Left lobe of liver (tissue), 2 donors: ENCODE data around the gene TMEM184B. TPM values are rescaled to one million over a fixed set of nuclear protein-coding genes. Genes with fewer than 3 reads are reported as not detected.
A peak's percentile ranks its signal among the peaks of the same experiment; 100 is the strongest.

Source experiments
- ATAC-seq: fragments of 200-7000 bp; cut with Tn5 transposase; one replicate; pipeline ENCODE4 v1.9.1; 2020; ENCODE audit warnings: mild to moderate bottlenecking, moderate library complexity
- DNase-seq: peaks from one replicate; pipeline ENCODE4 v3.0.0-alpha.2; 2020; ENCODE audit warnings: low spot score
- total RNA-seq: library from RNA; stranded (reverse); gene quantifications from one replicate; pipeline ENCODE4 v1.2.1, GENCODE V29; 2021
- donor health status: DM: no; HTN: no; CAD: no; lungs with moderate emphysema.
- donor health status: DM: no; HTN: yes; CAD: no.

TMEM184B gene
- total RNA-seq, 1 donor from 2014 or later: 11.7 TPM

DNA sequence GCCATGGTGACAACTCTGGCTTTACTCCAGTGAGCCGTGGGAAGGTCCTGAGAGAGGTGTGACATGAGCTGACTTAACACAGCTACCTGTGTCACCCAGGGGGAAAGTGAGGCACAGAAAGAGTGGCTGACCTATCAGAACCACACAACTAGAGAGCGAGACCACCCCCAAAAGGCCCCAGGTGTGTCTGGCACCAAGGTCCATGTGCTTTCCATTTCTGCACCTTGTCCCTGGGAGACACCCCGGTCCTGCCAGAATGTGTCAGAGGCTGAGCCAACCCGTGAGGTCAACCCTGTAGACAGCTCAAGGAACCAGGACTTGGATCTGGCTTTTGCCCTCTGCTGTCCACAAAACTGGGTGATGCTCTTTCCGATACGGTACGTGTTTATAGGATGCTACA lies 61.3 kb downstream of the TMEM184B start:
- ATAC-seq: no peak
- DNase-seq: no peak

DNA sequence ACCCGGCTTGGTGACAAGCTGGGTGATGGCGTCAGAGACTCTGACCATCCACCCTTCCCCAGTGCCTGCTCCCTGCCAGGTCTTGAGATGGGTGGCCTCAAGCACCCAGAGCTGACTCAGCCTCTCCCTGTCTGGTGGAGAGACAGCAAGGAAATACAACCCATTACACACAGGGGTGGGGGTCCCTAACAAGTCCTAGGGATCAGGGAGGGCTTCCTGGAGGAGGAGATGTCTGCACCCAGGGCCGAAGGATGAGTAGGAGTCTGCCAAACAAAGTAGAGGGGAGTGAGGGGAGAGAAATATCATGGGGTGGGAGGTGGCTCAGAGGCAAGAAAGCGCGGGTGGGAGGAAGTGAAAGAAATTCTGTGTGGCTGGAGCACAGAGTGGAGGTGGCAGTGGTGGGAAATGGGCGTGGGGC lies 64.2 kb downstream of the TMEM184B start:
- ATAC-seq (no peak), DNase-seq (no peak)

DNA sequence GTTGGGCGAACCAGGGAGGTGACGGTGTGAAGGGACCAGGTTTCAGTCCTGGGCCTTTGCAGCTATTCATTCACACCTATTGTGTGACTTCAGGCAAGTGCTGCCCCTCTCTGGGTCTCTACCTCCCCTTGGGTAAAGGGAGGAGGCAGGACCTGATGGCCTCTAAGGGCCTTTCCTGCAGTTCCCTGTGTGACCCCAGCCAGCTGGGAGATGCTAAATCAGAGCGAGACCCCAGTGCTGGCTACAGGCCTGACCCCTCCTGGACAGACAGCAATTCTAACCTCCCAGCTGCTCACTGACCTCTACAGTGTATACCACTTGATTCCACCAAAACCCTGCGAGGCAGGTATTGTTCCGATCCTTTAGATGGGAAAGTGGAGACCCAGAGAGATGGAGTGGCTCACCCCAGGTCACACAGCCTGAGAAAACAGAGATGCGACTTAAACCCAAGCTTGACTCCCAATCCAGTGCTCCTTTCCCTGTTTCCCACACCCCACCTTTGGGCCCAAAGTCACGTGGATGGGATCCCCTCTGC lies 64.8 kb downstream of the TMEM184B start:
- DNase-seq (no peak), ATAC-seq (no peak)

- no peak for ATAC-seq
- DNase-seq: no peak
Observed at GRCh38 chr22:38205261-38206128, 67.3 kb downstream of the TMEM184B start.

DNA sequence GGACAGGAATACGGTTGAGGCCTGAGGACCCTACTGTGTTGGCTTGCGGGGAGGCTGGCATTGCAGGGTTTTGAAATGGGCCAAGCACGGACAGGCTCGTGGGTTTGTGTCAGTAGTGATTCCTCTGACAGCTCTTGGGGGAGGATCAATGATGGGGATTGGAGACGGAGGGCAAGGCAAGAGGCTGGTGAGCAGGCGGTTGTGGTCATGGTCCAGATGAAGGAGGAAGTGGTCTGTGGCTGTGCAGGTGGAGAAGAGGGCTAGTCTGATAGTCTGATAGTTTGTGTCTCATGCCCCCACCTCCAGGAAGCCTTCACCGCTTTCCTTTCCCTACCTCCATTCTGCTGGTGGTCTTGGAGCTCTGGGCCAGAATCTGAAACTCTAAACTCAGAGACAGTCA lies 68.0 kb downstream of the TMEM184B start:
- ATAC-seq (no peak), DNase-seq (no peak)

DNA sequence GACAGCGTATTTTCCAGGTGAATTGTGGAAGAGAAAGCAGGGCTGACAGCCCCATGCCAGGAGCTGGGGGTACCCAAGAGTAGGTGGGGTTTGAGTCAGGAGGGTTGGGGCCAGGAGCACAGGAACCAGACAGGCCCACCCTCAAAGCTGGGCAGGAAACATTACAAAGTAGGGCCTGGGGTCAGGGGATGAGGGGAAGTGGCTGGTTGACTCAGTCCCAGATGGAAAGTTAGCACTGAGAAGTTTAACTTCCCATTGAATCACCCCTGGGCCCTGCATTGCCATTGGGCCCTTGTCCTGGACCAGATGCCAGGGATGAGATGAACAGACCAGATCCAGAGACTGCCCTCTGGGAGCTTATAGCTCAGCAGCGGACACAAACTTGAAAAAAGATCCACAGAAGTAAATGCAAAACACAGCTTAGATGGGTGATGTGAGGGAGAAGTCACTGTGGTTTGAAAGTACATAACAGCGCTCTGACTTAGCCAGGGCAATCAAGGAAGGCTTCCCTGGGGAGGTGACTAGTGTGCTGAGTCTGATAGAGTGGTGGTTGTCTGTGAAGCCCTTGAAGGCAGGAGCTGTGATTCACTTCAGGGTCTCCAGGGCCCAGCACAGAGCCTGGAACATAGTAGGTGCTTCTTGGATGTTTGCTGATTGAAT lies 68.8 kb downstream of the TMEM184B start:
- no peak for ATAC-seq
- DNase-seq: no peak

DNA sequence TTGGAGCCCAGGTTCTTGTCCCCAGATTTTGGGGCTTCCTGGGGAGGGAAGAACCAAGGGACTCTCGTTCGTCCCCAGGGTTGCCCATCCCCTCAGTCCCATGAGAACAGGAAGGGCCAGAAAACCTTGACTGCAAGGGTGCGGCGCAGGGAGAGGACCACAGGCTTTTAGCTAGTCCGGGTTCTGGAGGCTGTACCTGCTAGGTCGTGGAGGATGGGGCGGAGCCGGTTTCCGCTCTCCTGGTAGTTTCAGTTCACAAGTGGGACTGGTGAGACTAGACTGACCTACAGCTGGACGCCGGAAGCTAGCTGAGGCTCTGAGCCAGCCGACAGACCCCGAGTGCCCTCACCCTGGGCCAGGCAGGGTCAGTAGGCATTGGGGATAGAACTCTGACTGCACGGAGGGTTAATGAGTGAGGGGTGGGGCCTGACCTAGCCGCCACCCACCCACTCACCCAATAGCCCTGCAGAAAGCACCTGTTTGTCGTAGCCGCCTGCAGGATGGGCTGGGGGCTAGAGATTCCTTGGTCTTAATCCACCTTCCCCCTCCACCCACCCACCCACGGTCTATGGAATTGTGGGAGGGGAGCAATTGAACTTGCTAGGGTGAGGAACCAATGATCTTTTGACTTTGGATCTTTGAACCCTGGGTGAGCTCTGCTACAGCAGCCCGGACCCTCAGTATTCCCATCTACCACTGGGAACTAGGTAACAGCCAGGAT lies 69.6 kb downstream of the TMEM184B start:
- DNase-seq: peak; percentile 76
- peak; percentile 58 for ATAC-seq

GRCh38 chr22:38202437-38203089 lies 70.2 kb downstream of the TMEM184B start:
- ATAC-seq (peak; percentile 70), DNase-seq (peak; percentile 91)

- ATAC-seq (peak; percentile 84), DNase-seq (peak; percentile 96)
Observed at GRCh38 chr22:38201711-38202436, 70.9 kb downstream of the TMEM184B start, which contains the start of gene MAFF. Gene MAFF (plus strand): TSS chr22:38201994. CDS start chr22:38213854, 11,860 bp downstream.

- no peak for ATAC-seq
- DNase-seq: no peak
Observed at GRCh38 chr22:38201371-38201710, 71.5 kb downstream of the TMEM184B start.

GRCh38 chr22:38199826-38200559 lies 72.8 kb downstream of the TMEM184B start:
- ATAC-seq: no peak
- DNase-seq: no peak

GRCh38 chr22:38196791-38197419 lies 75.9 kb downstream of the TMEM184B start:
- DNase-seq (no peak), ATAC-seq (no peak)

DNA sequence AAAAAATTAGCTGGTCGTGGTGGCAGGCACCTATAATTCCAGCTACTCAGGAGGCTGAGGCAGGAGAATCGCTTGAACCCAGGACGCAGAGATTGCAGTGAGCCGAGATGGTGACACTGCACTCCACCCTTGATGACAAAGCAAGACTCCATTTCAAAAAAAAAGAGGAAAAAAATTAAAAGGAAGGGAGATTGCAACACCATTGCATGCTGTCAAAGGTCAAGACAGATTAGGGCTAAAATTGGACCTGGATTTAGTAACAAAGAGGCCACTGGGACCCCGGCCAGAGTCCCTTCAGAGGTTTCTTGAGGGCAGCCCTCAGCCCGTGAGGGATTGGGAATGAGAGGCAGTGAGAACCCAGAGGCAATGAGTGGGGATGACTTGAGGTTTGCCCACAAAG lies 79.2 kb downstream of the TMEM184B start:
- DNase-seq (peak; percentile 89), ATAC-seq (peak; percentile 77)

- DNase-seq (no peak), ATAC-seq (no peak)
Observed at GRCh38 chr22:38192475-38192863, 80.3 kb downstream of the TMEM184B start.

- DNase-seq (no peak), ATAC-seq (peak; percentile 20)
Observed at GRCh38 chr22:38191731-38192474, 80.9 kb downstream of the TMEM184B start.

DNA sequence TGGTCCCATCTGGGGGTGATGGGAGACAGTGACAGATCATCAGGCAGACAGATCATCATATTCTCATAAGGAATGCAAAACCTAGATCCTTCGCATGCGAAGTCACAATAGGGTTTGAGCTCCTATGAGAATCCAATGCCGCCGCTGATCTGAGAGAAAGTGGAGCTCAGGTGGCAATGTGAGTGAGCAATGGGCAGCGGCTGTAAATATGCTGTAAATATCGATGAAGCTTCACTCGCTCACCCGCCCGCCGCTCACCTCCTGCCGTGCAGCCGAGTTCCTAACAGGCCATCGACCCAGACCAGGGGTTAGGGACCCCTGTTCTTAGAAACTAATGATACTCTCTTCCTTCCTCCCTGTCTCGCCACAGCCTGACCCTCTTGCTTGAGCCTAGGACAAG lies 81.8 kb downstream of the TMEM184B start:
- DNase-seq (no peak), ATAC-seq (no peak)

GRCh38 chr22:38190581-38190980 lies 82.2 kb downstream of the TMEM184B start:
- peak; percentile 59 for ATAC-seq

GRCh38 chr22:38189104-38189503 lies 83.7 kb downstream of the TMEM184B start:
- DNase-seq: no peak
- no peak for ATAC-seq

More at GRCh38 chr22:38190581-38190980, 82.2 kb downstream of the TMEM184B start:
- peak; percentile 83 for DNase-seq
